ENCODE measurements around the gene MBP. TPM values are rescaled to one million over a fixed set of nuclear protein-coding genes. Genes with fewer than 3 reads are reported as not detected.

Gene MBP
- total RNA-seq, 1 donor from 2014 or later = 2.0 TPM

- TF ChIP-seq, protein P1, sequence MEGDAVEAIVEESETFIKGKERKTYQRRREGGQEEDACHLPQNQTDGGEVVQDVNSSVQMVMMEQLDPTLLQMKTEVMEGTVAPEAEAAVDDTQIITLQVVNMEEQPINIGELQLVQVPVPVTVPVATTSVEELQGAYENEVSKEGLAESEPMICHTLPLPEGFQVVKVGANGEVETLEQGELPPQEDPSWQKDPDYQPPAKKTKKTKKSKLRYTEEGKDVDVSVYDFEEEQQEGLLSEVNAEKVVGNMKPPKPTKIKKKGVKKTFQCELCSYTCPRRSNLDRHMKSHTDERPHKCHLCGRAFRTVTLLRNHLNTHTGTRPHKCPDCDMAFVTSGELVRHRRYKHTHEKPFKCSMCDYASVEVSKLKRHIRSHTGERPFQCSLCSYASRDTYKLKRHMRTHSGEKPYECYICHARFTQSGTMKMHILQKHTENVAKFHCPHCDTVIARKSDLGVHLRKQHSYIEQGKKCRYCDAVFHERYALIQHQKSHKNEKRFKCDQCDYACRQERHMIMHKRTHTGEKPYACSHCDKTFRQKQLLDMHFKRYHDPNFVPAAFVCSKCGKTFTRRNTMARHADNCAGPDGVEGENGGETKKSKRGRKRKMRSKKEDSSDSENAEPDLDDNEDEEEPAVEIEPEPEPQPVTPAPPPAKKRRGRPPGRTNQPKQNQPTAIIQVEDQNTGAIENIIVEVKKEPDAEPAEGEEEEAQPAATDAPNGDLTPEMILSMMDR (conservative IDR thresholded peaks at IDR 0.05) = no peak
- no peak for DNase-seq (ENCODE audit: low read depth, low spot score)
- Mint-ChIP-seq H3K9me3 (no peaks in the 10 kb centered on the region), H3K4me3 (no peak overlapping the region), H3K27me3 (ENCODE audit: low read depth) (peaks cover under 1% of the 10 kb centered on the region), H3K36me3 (ENCODE audit: low read depth) (no peaks in the 10 kb centered on the region), H3K27ac (ENCODE audit: unreplicated experiment) (no peak overlapping the region), H3K4me1 (peaks cover 7% of the 10 kb centered on the region)
Observed at GRCh38 chr18:77079088-77079487, 53.5 kb downstream of the MBP start.

GRCh38 chr18:77078690-77079070, 53.9 kb downstream of the MBP start:
- TF ChIP-seq, protein P1 (conservative IDR thresholded peaks at IDR 0.05) = no peak
- Mint-ChIP-seq H3K4me3 (no peak overlapping the region), H3K27me3 (ENCODE audit: low read depth) (no peaks in the 10 kb centered on the region), H3K36me3 (ENCODE audit: low read depth) (no peaks in the 10 kb centered on the region), H3K4me1 (peaks cover 3% of the 10 kb centered on the region), H3K27ac (ENCODE audit: unreplicated experiment) (no peak overlapping the region), H3K9me3 (no peaks in the 10 kb centered on the region)
- no peak for DNase-seq (ENCODE audit: low read depth, low spot score)

DNA sequence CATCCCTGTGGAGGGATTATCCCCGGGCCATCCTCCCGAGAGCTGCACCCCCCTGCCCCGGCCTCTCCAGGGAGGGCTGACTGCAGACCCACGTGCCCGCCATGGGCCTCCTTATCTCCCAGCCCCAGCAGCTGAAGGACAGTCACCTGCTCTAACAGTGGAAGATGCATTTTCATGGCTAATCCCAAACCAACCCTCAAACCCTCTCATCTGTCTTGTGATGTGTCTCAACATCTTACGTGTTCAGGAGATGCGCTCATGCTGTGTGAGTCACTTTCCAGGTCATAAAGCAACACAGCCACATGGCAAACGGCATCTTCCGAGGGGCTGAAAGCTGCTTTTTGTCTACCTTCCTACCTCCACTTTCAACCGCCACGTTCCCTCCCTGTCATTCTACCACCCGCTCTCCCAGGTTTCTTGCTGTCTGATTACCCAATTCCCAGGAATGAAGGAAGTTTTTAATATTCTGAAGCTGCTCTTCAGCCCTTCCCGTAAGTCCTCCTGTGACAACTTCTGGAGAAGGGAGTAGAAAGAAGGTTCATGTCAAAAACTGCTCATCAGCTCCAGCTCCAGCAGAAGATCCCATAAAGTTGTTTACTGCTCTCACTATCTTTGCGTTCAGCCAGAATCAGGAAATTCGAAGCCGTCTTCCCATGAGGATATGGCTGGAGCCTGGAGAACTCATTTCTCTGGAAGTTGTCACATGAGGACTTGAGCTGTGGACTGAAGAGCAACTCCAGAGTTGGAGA, 54.5 kb downstream of the MBP start:
- TF ChIP-seq, protein P1 (conservative IDR thresholded peaks at IDR 0.05) = no peak
- Mint-ChIP-seq H3K4me3 (no peak overlapping the region), H3K27ac (ENCODE audit: unreplicated experiment) (no peak overlapping the region), H3K9me3 (no peaks in the 10 kb centered on the region), H3K4me1 (no peaks in the 10 kb centered on the region), H3K36me3 (ENCODE audit: low read depth) (no peaks in the 10 kb centered on the region), H3K27me3 (ENCODE audit: low read depth) (no peaks in the 10 kb centered on the region)
- no peak for DNase-seq (ENCODE audit: low read depth, low spot score)

GRCh38 chr18:77077401-77077800, 55.2 kb downstream of the MBP start:
- H3K4me1 Mint-ChIP-seq = no peaks in the 10 kb centered on the region
- no peak for DNase-seq (ENCODE audit: low read depth, low spot score)
- H3K36me3 Mint-ChIP-seq (ENCODE audit: low read depth) = no peaks in the 10 kb centered on the region

GRCh38 chr18:77076111-77076510, 56.5 kb downstream of the MBP start:
- no peak for DNase-seq (ENCODE audit: low read depth, low spot score)
- H3K27ac Mint-ChIP-seq (ENCODE audit: unreplicated experiment) = no peak overlapping the region
- H3K36me3 Mint-ChIP-seq (ENCODE audit: low read depth) = no peaks in the 10 kb centered on the region
- no peaks in the 10 kb centered on the region for H3K9me3 Mint-ChIP-seq
- TF ChIP-seq, protein P1 (conservative IDR thresholded peaks at IDR 0.05) = no peak
- H3K4me1 Mint-ChIP-seq = no peaks in the 10 kb centered on the region
- no peaks in the 10 kb centered on the region for H3K27me3 Mint-ChIP-seq (ENCODE audit: low read depth)
- no peak overlapping the region for H3K4me3 Mint-ChIP-seq

More at GRCh38 chr18:77077401-77077800, 55.2 kb downstream of the MBP start:
- no peaks in the 10 kb centered on the region for H3K9me3 Mint-ChIP-seq
- H3K4me3 Mint-ChIP-seq = no peak overlapping the region
- no peaks in the 10 kb centered on the region for H3K27me3 Mint-ChIP-seq (ENCODE audit: low read depth)
- TF ChIP-seq, protein P1 (conservative IDR thresholded peaks at IDR 0.05) = no peak
- no peak overlapping the region for H3K27ac Mint-ChIP-seq (ENCODE audit: unreplicated experiment)
